ENCODE data around the gene FGFBP1. TPM values are rescaled to one million over a fixed set of nuclear protein-coding genes. Genes with fewer than 3 reads are reported as not detected.

FGFBP1 gene
- total RNA-seq, 4 donors from 2014 or later: 0.27 to 19.2 (median 0.97) TPM

DNA sequence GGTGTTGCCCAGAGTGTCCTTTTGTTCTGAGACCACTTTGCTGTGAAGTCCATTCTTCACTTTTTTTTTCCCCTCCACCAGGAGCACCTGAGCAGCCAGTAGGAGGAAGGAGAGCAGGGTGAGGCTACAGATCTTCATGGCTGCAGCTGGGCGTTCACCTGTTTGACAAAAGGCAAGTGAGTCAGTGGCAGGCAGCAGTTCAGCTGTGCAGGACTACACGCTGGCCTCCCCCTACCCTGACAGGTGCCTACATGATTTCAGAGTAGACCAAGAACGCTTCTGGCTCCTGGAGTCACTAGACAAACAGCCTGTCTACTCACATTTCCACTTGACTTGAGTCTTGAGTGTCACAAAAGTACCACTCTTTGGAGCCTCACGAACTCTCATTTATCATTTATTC lies 2.0 kb downstream of the FGFBP1 start:
- Histone ChIP-seq H3K27ac (no peak overlapping the region), H3K4me3 (no peak overlapping the region), H3K36me3 (no peaks in the 10 kb centered on the region), H3K4me1 (no peaks in the 10 kb centered on the region), H3K9me3 (no peaks in the 10 kb centered on the region), H3K27me3 (no peaks in the 10 kb centered on the region)
- TF ChIP-seq POLR2A (IDR thresholded peaks at IDR 0.05) (no peak), EP300 (IDR thresholded peaks at IDR 0.05) (no peak), POLR2AphosphoS5 (IDR thresholded peaks at IDR 0.05) (no peak)
- TF ChIP-seq, protein P1, sequence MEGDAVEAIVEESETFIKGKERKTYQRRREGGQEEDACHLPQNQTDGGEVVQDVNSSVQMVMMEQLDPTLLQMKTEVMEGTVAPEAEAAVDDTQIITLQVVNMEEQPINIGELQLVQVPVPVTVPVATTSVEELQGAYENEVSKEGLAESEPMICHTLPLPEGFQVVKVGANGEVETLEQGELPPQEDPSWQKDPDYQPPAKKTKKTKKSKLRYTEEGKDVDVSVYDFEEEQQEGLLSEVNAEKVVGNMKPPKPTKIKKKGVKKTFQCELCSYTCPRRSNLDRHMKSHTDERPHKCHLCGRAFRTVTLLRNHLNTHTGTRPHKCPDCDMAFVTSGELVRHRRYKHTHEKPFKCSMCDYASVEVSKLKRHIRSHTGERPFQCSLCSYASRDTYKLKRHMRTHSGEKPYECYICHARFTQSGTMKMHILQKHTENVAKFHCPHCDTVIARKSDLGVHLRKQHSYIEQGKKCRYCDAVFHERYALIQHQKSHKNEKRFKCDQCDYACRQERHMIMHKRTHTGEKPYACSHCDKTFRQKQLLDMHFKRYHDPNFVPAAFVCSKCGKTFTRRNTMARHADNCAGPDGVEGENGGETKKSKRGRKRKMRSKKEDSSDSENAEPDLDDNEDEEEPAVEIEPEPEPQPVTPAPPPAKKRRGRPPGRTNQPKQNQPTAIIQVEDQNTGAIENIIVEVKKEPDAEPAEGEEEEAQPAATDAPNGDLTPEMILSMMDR (IDR thresholded peaks at IDR 0.05): no peak
- WGBS, 2 donors (ENCODE audit: low coverage in 1 of 2): 58 to 90% methylated on average over 2 to 3 of the region's 4 CpGs
- ATAC-seq: no peak

DNA sequence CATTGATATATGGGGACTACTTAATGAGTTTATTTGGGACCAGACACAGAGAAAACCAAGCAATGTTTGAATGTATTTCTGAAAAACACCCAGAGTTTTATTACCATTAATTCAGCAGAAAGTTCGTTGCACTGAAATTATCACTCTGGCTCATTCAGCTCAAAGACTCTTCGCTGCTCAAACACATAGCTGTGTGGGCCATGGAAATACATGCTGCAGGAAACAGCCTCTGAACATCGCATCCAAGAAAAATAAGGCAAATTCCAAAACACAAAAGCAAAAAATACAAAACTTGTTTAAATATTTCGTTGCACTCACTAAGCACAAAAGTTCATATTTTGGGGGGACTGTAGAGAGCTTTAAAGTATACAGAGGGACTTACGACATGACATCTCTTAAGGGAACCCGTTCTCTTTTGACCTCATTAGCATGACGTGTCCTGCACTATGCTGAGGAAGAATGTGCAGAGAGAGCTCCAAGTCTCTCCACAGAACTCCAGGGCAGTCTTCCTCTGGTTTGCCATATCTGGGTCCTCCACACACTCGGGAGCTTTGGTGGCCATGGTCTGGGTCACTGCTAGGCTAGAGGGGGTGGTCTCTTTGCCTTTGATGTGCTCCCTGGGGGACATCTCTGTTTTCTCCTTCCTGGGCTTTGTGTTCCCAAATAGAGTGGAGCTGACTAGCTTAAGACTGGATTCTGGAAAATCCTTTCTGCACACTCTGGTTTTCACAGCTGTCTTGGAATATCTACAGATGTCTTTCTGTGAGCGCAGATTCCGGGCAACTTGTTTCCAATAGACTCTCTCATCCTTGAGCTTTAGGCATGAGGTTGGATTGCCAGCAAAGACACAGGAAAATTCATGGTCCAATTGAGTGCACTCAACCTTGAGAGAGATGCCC lies 2.8 kb downstream of the FGFBP1 start:
- no peaks in the 10 kb centered on the region for H3K9me3 ChIP-seq
- ATAC-seq: no peak
- no peak for TF ChIP-seq POLR2AphosphoS5 (IDR thresholded peaks at IDR 0.05)
- TF ChIP-seq, protein P1 (IDR thresholded peaks at IDR 0.05): no peak
- no peak for TF ChIP-seq POLR2A (IDR thresholded peaks at IDR 0.05)
- TF ChIP-seq EP300 (IDR thresholded peaks at IDR 0.05): no peak
- 72 to 75% methylated on average over 8 to 9 of the region's 10 CpGs for WGBS, 2 donors (ENCODE audit: low coverage in 1 of 2)
- H3K27ac ChIP-seq: no peak overlapping the region
- H3K4me1 ChIP-seq: no peaks in the 10 kb centered on the region
- H3K4me3 ChIP-seq: no peak overlapping the region
- H3K36me3 ChIP-seq: no peaks in the 10 kb centered on the region
- H3K27me3 ChIP-seq: no peaks in the 10 kb centered on the region

- Histone ChIP-seq H3K27ac (no peak overlapping the region), H3K9me3 (no peaks in the 10 kb centered on the region), H3K36me3 (no peaks in the 10 kb centered on the region), H3K4me3 (no peak overlapping the region), H3K27me3 (no peaks in the 10 kb centered on the region), H3K4me1 (no peaks in the 10 kb centered on the region)
- 79 to 90% methylated on average over 3 of the region's 3 CpGs for WGBS, 2 donors (ENCODE audit: low coverage in 1 of 2)
- TF ChIP-seq, protein P1 (IDR thresholded peaks at IDR 0.05): no peak
- no peak for TF ChIP-seq POLR2A (IDR thresholded peaks at IDR 0.05)
- no peak for ATAC-seq
Observed at GRCh38 chr4:15934259-15934658, 4.3 kb downstream of the FGFBP1 start.

GRCh38 chr4:15931451-15932210 lies 6.9 kb downstream of the FGFBP1 start:
- no peaks in the 10 kb centered on the region for H3K27me3 ChIP-seq
- no peaks in the 10 kb centered on the region for H3K4me1 ChIP-seq
- TF ChIP-seq POLR2AphosphoS5 (IDR thresholded peaks at IDR 0.05) (no peak), POLR2A (IDR thresholded peaks at IDR 0.05) (no peak), EP300 (IDR thresholded peaks at IDR 0.05) (no peak)
- TF ChIP-seq, protein P1 (IDR thresholded peaks at IDR 0.05): no peak
- H3K4me3 ChIP-seq: no peak overlapping the region
- H3K27ac ChIP-seq: no peak overlapping the region
- no peaks in the 10 kb centered on the region for H3K36me3 ChIP-seq
- H3K9me3 ChIP-seq: no peaks in the 10 kb centered on the region
- 91 to 100% methylated on average over 2 to 5 of the region's 5 CpGs for WGBS, 2 donors (ENCODE audit: low coverage in 1 of 2)
- no peak for ATAC-seq

All from gastroesophageal sphincter (tissue), 4 donors.